Parathyroid adenoma (tissue), 2 donors: ENCODE results near the gene NDUFB8.

ENCODE experiments used
- H2AFZ ChIP-seq: fragments of 300-600 bp; sonication (generic); one replicate; pipeline ENCODE4 v1.7.0; 2017; ENCODE audit warnings: antibody characterized with exemption, mild to moderate bottlenecking
- H3K27ac ChIP-seq: fragments of 300-600 bp; sonication (generic); one replicate; pipeline ENCODE4 v1.7.0; 2017
- H3K27me3 ChIP-seq: fragments of 300-600 bp; sonication (generic); one replicate; pipeline ENCODE4 v1.7.0; 2017; ENCODE audit warnings: low read length; ENCODE audit not compliant: control insufficient read depth, insufficient read depth
- H3K36me3 ChIP-seq: fragments of 300-600 bp; sonication (generic); one replicate; pipeline ENCODE4 v1.7.0; 2017; ENCODE audit warnings: low read length; ENCODE audit not compliant: control insufficient read depth, insufficient read depth
- H3K4me1 ChIP-seq: fragments of 300-600 bp; sonication (generic); one replicate; pipeline ENCODE4 v1.7.0; 2017; ENCODE audit warnings: control low read depth
- H3K4me2 ChIP-seq: fragments of 300-600 bp; sonication (generic); one replicate; pipeline ENCODE4 v1.7.0; 2017; ENCODE audit warnings: low read length
- H3K4me3 ChIP-seq: fragments of 300-600 bp; sonication (generic); one replicate; pipeline ENCODE4 v1.7.0; 2017; ENCODE audit warnings: low read depth, low read length
- H3K79me2 ChIP-seq: fragments of 300-600 bp; sonication (generic); one replicate; pipeline ENCODE4 v1.7.0; 2017; ENCODE audit warnings: control low read depth
- H3K9ac ChIP-seq: fragments of 300-600 bp; sonication (generic); one replicate; pipeline ENCODE4 v1.7.0; 2017; ENCODE audit warnings: mild to moderate bottlenecking
- H3K9me3 ChIP-seq: fragments of 300-600 bp; sonication (generic); one replicate; pipeline ENCODE4 v1.7.0; 2017; ENCODE audit warnings: low read length; ENCODE audit not compliant: control insufficient read depth
- CTCF ChIP-seq: fragments of 300-600 bp; sonication (generic); IDR thresholded peaks from one replicate; pipeline ENCODE4 v1.7.0; 2017; ENCODE audit warnings: antibody characterized with exemption, mild to moderate bottlenecking
- donor health status: primary hyperparathyroidism.

The NDUFB8 gene

GRCh38 chr10:100501423-100501822, 28.2 kb downstream of the NDUFB8 start:
- Histone ChIP-seq H3K27me3 (no peaks in the 10 kb centered on the region), H3K4me3 (no peak overlapping the region), H3K4me2 (no peak overlapping the region), H3K27ac (no peak overlapping the region), H3K4me1 (no peaks in the 10 kb centered on the region), H2AFZ (no peak overlapping the region), H3K9me3 (no peaks in the 10 kb centered on the region), H3K36me3 (no peaks in the 10 kb centered on the region), H3K79me2 (no peaks in the 10 kb centered on the region), H3K9ac (no peak overlapping the region)
- no peak for TF ChIP-seq CTCF

- H3K27me3 ChIP-seq: no peaks in the 10 kb centered on the region
- H3K9me3 ChIP-seq: no peaks in the 10 kb centered on the region
- H3K36me3 ChIP-seq: no peaks in the 10 kb centered on the region
- H3K9ac ChIP-seq: no peak overlapping the region
- TF ChIP-seq CTCF: no peak
- no peaks in the 10 kb centered on the region for H3K4me1 ChIP-seq
- H2AFZ ChIP-seq: no peak overlapping the region
- H3K4me2 ChIP-seq: no peak overlapping the region
- H3K4me3 ChIP-seq: no peak overlapping the region
- no peaks in the 10 kb centered on the region for H3K79me2 ChIP-seq
- H3K27ac ChIP-seq: no peak overlapping the region
Measured at GRCh38 chr10:100498059-100498458, 31.6 kb downstream of the NDUFB8 start.

- H3K27ac ChIP-seq: no peak overlapping the region
- H3K4me1 ChIP-seq: no peaks in the 10 kb centered on the region
- H3K9ac ChIP-seq: no peak overlapping the region
- H3K36me3 ChIP-seq: no peaks in the 10 kb centered on the region
- no peak overlapping the region for H3K4me3 ChIP-seq
- no peak overlapping the region for H3K4me2 ChIP-seq
- no peak for TF ChIP-seq CTCF
- H3K9me3 ChIP-seq: no peaks in the 10 kb centered on the region
- H3K27me3 ChIP-seq: no peaks in the 10 kb centered on the region
- no peaks in the 10 kb centered on the region for H3K79me2 ChIP-seq
- H2AFZ ChIP-seq: no peak overlapping the region
Measured at GRCh38 chr10:100496567-100496966, 33.1 kb downstream of the NDUFB8 start.

GRCh38 chr10:100490531-100490930, 39.1 kb downstream of the NDUFB8 start:
- TF ChIP-seq CTCF: no peak
- no peaks in the 10 kb centered on the region for H3K27me3 ChIP-seq
- no peak overlapping the region for H3K4me3 ChIP-seq
- H2AFZ ChIP-seq: no peak overlapping the region
- no peaks in the 10 kb centered on the region for H3K79me2 ChIP-seq
- no peaks in the 10 kb centered on the region for H3K4me1 ChIP-seq
- no peak overlapping the region for H3K9ac ChIP-seq
- H3K27ac ChIP-seq: no peak overlapping the region
- no peaks in the 10 kb centered on the region for H3K36me3 ChIP-seq
- no peak overlapping the region for H3K4me2 ChIP-seq
- H3K9me3 ChIP-seq: no peaks in the 10 kb centered on the region

GRCh38 chr10:100489396-100489795, 40.3 kb downstream of the NDUFB8 start:
- no peaks in the 10 kb centered on the region for H3K79me2 ChIP-seq
- no peaks in the 10 kb centered on the region for H3K4me1 ChIP-seq
- H3K27ac ChIP-seq: no peak overlapping the region
- H3K9ac ChIP-seq: no peak overlapping the region
- H3K4me3 ChIP-seq: no peak overlapping the region
- no peaks in the 10 kb centered on the region for H3K9me3 ChIP-seq
- no peaks in the 10 kb centered on the region for H3K36me3 ChIP-seq
- H3K4me2 ChIP-seq: no peak overlapping the region
- TF ChIP-seq CTCF: no peak
- H2AFZ ChIP-seq: no peak overlapping the region
- H3K27me3 ChIP-seq: no peaks in the 10 kb centered on the region
